DMS153 (cell line): Measurements from ENCODE around the gene CBR4.
"Not testable (repeated sequence)": the region's sequence is repeated elsewhere in the genome, so short reads cannot be mapped to it uniquely, and the experiment has no call there.

Experiments
- DNase-seq: peaks from one replicate; lab custom pipeline; 2025; lab: John Stamatoyannopoulos, UW

CBR4 gene

GRCh38 chr4:169010125-169011023 lies at the start of gene CBR4:
Gene CBR4, minus strand, starts transcription at chr4:169010255. Its CDS starts 166 bp downstream, at chr4:169010089.
- DNase-seq = peak; percentile 98

GRCh38 chr4:169059306-169060211 lies 49.5 kb upstream of the CBR4 start:
- DNase-seq = no peak

- DNase-seq = no peak
Measured at GRCh38 chr4:169058312-169058711, 48.3 kb upstream of the CBR4 start.

- DNase-seq = no peak
Measured at GRCh38 chr4:169054879-169055278, 44.8 kb upstream of the CBR4 start.

- DNase-seq = no peak
Measured at GRCh38 chr4:169052594-169052945, 42.5 kb upstream of the CBR4 start.

GRCh38 chr4:169051761-169052593 lies 41.9 kb upstream of the CBR4 start:
- no peak for DNase-seq

- DNase-seq = no peak
Measured at GRCh38 chr4:169050881-169051760, 41.1 kb upstream of the CBR4 start.

- DNase-seq = no peak
Measured at GRCh38 chr4:169050284-169050683, 40.2 kb upstream of the CBR4 start.

GRCh38 chr4:169048868-169049414 lies 38.9 kb upstream of the CBR4 start:
- DNase-seq = no peak

GRCh38 chr4:169047956-169048355 lies 37.9 kb upstream of the CBR4 start:
- DNase-seq = no peak

GRCh38 chr4:169045862-169046584 lies 36.0 kb upstream of the CBR4 start:
- no peak for DNase-seq

- no peak for DNase-seq
Measured at GRCh38 chr4:169044714-169045447, 34.8 kb upstream of the CBR4 start.

GRCh38 chr4:169042608-169043007 lies 32.6 kb upstream of the CBR4 start:
- DNase-seq = no peak

GRCh38 chr4:169040559-169041261 lies 30.7 kb upstream of the CBR4 start:
- DNase-seq = no peak

- no peak for DNase-seq
Measured at GRCh38 chr4:169039251-169039954, 29.3 kb upstream of the CBR4 start.

GRCh38 chr4:169037506-169037905 lies 27.5 kb upstream of the CBR4 start:
- no peak for DNase-seq

GRCh38 chr4:169035871-169036620 lies 26.0 kb upstream of the CBR4 start:
- DNase-seq = not testable (repeated sequence)
